Neural cell (in vitro differentiated cells): ENCODE data around the gene SUSD3. TPM values are rescaled to one million over a fixed set of nuclear protein-coding genes. Genes with fewer than 3 reads are reported as not detected.

Source experiments
- H2AFZ ChIP-seq: fragments of 200-600, 300-800 bp; sonication (generic), shearing (Covaris generic); 2 replicates; pipeline ENCODE4 v1.6.0; 2014; ENCODE audit warnings: low read depth, mild to moderate bottlenecking, antibody characterized with exemption, low read length, moderate library complexity
- H3F3A ChIP-seq: fragments of 200-600 bp; shearing (Covaris generic); 2 replicates; pipeline ENCODE4 v1.6.1; 2016; ENCODE audit warnings: mild to moderate bottlenecking, moderate library complexity, mixed read lengths, antibody characterized with exemption, low read length; ENCODE audit not compliant: insufficient read depth, poor library complexity, severe bottlenecking
- H3K27ac ChIP-seq: fragments of 200-600, 300-800 bp; sonication (generic), shearing (Covaris generic); 2 replicates; pipeline ENCODE4 v1.5.1; 2014; ENCODE audit warnings: mild to moderate bottlenecking, low read length, moderate library complexity
- H3K27me3 ChIP-seq: fragments of 300-800, 200-600 bp; sonication (generic), shearing (Covaris generic); 2 replicates; pipeline ENCODE4 v1.6.0; 2014; ENCODE audit warnings: mild to moderate bottlenecking, low read depth, low read length, moderate library complexity; ENCODE audit not compliant: insufficient read depth
- H3K36me3 ChIP-seq: fragments of 300-800, 200-600 bp; sonication (generic), shearing (Covaris generic); 2 replicates; pipeline ENCODE4 v1.5.1; 2014; ENCODE audit warnings: mild to moderate bottlenecking, antibody characterized with exemption, low read length, moderate library complexity; ENCODE audit not compliant: insufficient read depth
- H3K4me2 ChIP-seq: fragments of 300-800, 200-600 bp; sonication (generic), shearing (Covaris generic); 2 replicates; pipeline ENCODE4 v1.6.0; 2014; ENCODE audit warnings: mild to moderate bottlenecking, low read length
- H3K4me3 ChIP-seq: fragments of 300-800, 200-600 bp; sonication (generic), shearing (Covaris generic); 2 replicates; pipeline ENCODE4 v1.5.1; 2014; ENCODE audit warnings: mild to moderate bottlenecking, low read length, moderate library complexity
- H3K79me2 ChIP-seq: fragments of 200-600 bp; shearing (Covaris generic); replicated peaks from 2 replicates; pipeline ENCODE4 v1.6.0; 2014; ENCODE audit warnings: mild to moderate bottlenecking, low read length, moderate library complexity; ENCODE audit not compliant: insufficient read depth
- H3K9ac ChIP-seq: fragments of 300-800, 200-600 bp; sonication (generic), shearing (Covaris generic); 2 replicates; pipeline ENCODE4 v1.6.1; 2016; ENCODE audit warnings: mild to moderate bottlenecking, low read length, mixed read lengths
- H3K9me2 ChIP-seq: fragments of 200-600 bp; shearing (Covaris generic); 2 replicates; pipeline ENCODE4 v1.6.1; 2016; ENCODE audit warnings: mild to moderate bottlenecking, low read length, mixed read lengths; ENCODE audit not compliant: insufficient read depth
- H3K9me3 ChIP-seq: fragments of 200-600, 300-800 bp; sonication (generic), shearing (Covaris generic); 2 replicates; pipeline ENCODE4 v1.6.1; 2016; ENCODE audit warnings: mild to moderate bottlenecking, mixed run types, low read length, moderate library complexity, mixed read lengths
- H4K20me1 ChIP-seq: fragments of 200-600 bp; shearing (Covaris generic); 2 replicates; pipeline ENCODE4 v1.6.1; 2016; ENCODE audit warnings: mild to moderate bottlenecking, mixed run types; ENCODE audit not compliant: insufficient read depth
- CTCF ChIP-seq: fragments of 450-650 bp; IDR thresholded peaks from 2 replicates; pipeline ENCODE4 v1.5.1; 2014; ENCODE audit warnings: antibody characterized with exemption, mild to moderate bottlenecking, moderate library complexity; ENCODE audit not compliant: poor library complexity, severe bottlenecking
- EP300 ChIP-seq: fragments of 450-650 bp; conservative IDR thresholded peaks from 2 replicates; pipeline ENCODE4 v1.6.1; 2014; ENCODE audit warnings: antibody characterized with exemption, mild to moderate bottlenecking, moderate library complexity; ENCODE audit not compliant: poor library complexity, severe bottlenecking
- EZH2 ChIP-seq: fragments of 200-600, 300-800 bp; shearing (Covaris generic), sonication (generic); IDR thresholded peaks from 2 replicates; pipeline ENCODE4 v1.6.1; 2014; ENCODE audit warnings: antibody characterized with exemption, low read length, borderline replicate concordance, mild to moderate bottlenecking; ENCODE audit not compliant: insufficient read depth, poor library complexity, severe bottlenecking
- MXI1 ChIP-seq: fragments of 450-650 bp; conservative IDR thresholded peaks from 2 replicates; pipeline ENCODE4 v1.6.1; 2014; ENCODE audit warnings: antibody characterized with exemption, mild to moderate bottlenecking; ENCODE audit not compliant: poor library complexity, severe bottlenecking
- POLR2AphosphoS5 ChIP-seq: IDR thresholded peaks from 2 replicates; pipeline ENCODE4 v1.6.1; 2012
- RAD21 ChIP-seq: fragments of 450-650 bp; conservative IDR thresholded peaks from 2 replicates; pipeline ENCODE4 v1.6.1; 2014; ENCODE audit warnings: antibody characterized with exemption, mild to moderate bottlenecking, moderate library complexity
- SMC3 ChIP-seq: fragments of 450-650 bp; conservative IDR thresholded peaks from 2 replicates; pipeline ENCODE4 v1.6.1; 2014; ENCODE audit warnings: antibody characterized with exemption, mild to moderate bottlenecking, moderate library complexity; ENCODE audit not compliant: poor library complexity
- TAF1 ChIP-seq: IDR thresholded peaks from 2 replicates; pipeline ENCODE4 v1.6.1; 2012; ENCODE audit warnings: low read depth
- polyA plus RNA-seq: library from polyadenylated mRNA; depleted of rRNA; stranded (reverse); fragments of >200 nt; gene quantifications from 2 replicates; pipeline ENCODE4 v1.2.3, GENCODE V29; 2014
- TF ChIP-seq, protein P1 (sequence below): IDR thresholded peaks from 2 replicates; pipeline ENCODE4 v1.6.1; 2012; ENCODE audit warnings: borderline replicate concordance

SUSD3 gene
- polyA plus RNA-seq, 1 donor from 2014 or later: not detected

GRCh38 chr9:93090091-93090655, 31.7 kb downstream of the SUSD3 start:
- Histone ChIP-seq H3K27me3 (no peaks in the 10 kb centered on the region), H3K9me2 (no peaks in the 10 kb centered on the region), H3K36me3 (no peaks in the 10 kb centered on the region), H3K79me2 (no peaks in the 10 kb centered on the region), H3K4me2 (no peak overlapping the region), H3K9ac (no peak overlapping the region), H3K27ac (no peak overlapping the region), H3K4me3 (no peak overlapping the region), H4K20me1 (no peaks in the 10 kb centered on the region), H3F3A (no peaks in the 10 kb centered on the region), H2AFZ (no peak overlapping the region), H3K9me3 (no peaks in the 10 kb centered on the region)
- TF ChIP-seq EP300 (no peak), POLR2AphosphoS5 (no peak), RAD21 (no peak), TAF1 (no peak), SMC3 (no peak), MXI1 (no peak), EZH2 (no peak), CTCF (no peak)
- TF ChIP-seq, protein P1, sequence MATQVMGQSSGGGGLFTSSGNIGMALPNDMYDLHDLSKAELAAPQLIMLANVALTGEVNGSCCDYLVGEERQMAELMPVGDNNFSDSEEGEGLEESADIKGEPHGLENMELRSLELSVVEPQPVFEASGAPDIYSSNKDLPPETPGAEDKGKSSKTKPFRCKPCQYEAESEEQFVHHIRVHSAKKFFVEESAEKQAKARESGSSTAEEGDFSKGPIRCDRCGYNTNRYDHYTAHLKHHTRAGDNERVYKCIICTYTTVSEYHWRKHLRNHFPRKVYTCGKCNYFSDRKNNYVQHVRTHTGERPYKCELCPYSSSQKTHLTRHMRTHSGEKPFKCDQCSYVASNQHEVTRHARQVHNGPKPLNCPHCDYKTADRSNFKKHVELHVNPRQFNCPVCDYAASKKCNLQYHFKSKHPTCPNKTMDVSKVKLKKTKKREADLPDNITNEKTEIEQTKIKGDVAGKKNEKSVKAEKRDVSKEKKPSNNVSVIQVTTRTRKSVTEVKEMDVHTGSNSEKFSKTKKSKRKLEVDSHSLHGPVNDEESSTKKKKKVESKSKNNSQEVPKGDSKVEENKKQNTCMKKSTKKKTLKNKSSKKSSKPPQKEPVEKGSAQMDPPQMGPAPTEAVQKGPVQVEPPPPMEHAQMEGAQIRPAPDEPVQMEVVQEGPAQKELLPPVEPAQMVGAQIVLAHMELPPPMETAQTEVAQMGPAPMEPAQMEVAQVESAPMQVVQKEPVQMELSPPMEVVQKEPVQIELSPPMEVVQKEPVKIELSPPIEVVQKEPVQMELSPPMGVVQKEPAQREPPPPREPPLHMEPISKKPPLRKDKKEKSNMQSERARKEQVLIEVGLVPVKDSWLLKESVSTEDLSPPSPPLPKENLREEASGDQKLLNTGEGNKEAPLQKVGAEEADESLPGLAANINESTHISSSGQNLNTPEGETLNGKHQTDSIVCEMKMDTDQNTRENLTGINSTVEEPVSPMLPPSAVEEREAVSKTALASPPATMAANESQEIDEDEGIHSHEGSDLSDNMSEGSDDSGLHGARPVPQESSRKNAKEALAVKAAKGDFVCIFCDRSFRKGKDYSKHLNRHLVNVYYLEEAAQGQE: no peak

GRCh38 chr9:93091056-93091452, 32.6 kb downstream of the SUSD3 start:
- Histone ChIP-seq H3K9me2 (no peaks in the 10 kb centered on the region), H3K27ac (no peak overlapping the region), H3K4me3 (no peak overlapping the region), H3K9me3 (no peaks in the 10 kb centered on the region), H3F3A (no peaks in the 10 kb centered on the region), H3K9ac (no peak overlapping the region), H3K79me2 (no peaks in the 10 kb centered on the region), H2AFZ (no peak overlapping the region), H3K27me3 (no peaks in the 10 kb centered on the region), H3K4me2 (no peak overlapping the region), H4K20me1 (no peaks in the 10 kb centered on the region), H3K36me3 (no peaks in the 10 kb centered on the region)
- TF ChIP-seq TAF1 (no peak), EP300 (no peak)
- TF ChIP-seq, protein P1: no peak
